Small intestine (tissue), 7 donors: Measurements from ENCODE around the gene SORCS1. TPM values are rescaled to one million over a fixed set of nuclear protein-coding genes. Genes with fewer than 3 reads are reported as not detected.

Source experiments
- DNase-seq, 2 donors: peaks; one replicate each; pipeline versions ENCODE4 v3.0.0 to v3.0.0-alpha.2; 2013
- FAIRE-seq: peaks from 2 replicates; lab custom pipeline; 2012; peaks lifted over from hg19 to GRCh38; lab: Jason Lieb, UNC
- H3K27ac ChIP-seq, 3 donors: one replicate each; pipeline ENCODE4 v1.5.1; 2013; ENCODE audit warnings: low read length in 2 of 3, mild to moderate bottlenecking in 2 of 3, control low read depth in 1 of 3, inconsistent platforms in 1 of 3, low read depth in 1 of 3, moderate library complexity in 1 of 3
- H3K27me3 ChIP-seq, 3 donors: one replicate each; pipeline ENCODE4 v1.6.1; 2013; ENCODE audit warnings: low read length in 3 of 3, inconsistent platforms in 1 of 3; ENCODE audit not compliant: control insufficient read depth in 3 of 3, insufficient read depth in 3 of 3
- H3K36me3 ChIP-seq, 3 donors: one replicate each; pipeline ENCODE4 v1.6.1; 2013; ENCODE audit warnings: low read length in 3 of 3, inconsistent platforms in 1 of 3, low read depth in 1 of 3, mild to moderate bottlenecking in 1 of 3, moderate library complexity in 1 of 3; ENCODE audit not compliant: control insufficient read depth in 3 of 3, insufficient read depth in 2 of 3
- H3K4me1 ChIP-seq, 3 donors: one replicate each; pipeline ENCODE4 v1.6.1; 2013; ENCODE audit warnings: low read length in 2 of 3, inconsistent platforms in 1 of 3, low read depth in 1 of 3, mild to moderate bottlenecking in 1 of 3, moderate library complexity in 1 of 3; ENCODE audit not compliant: control insufficient read depth in 3 of 3, insufficient read depth in 2 of 3
- H3K4me3 ChIP-seq, 3 donors: one replicate each; pipeline ENCODE4 v1.5.1; 2013; ENCODE audit warnings: low read length in 3 of 3, control low read depth in 1 of 3, inconsistent platforms in 1 of 3, low read depth in 1 of 3, mild to moderate bottlenecking in 1 of 3, moderate library complexity in 1 of 3
- H3K9me3 ChIP-seq, 2 donors: one replicate each; pipeline ENCODE4 v1.6.1; 2013; ENCODE audit warnings: low read depth in 1 of 2, low read length in 1 of 2; ENCODE audit not compliant: control insufficient read depth in 2 of 2, insufficient read depth in 1 of 2
- WGBS, 3 donors: extraction: QIAGEN DNeasy Blood & Tissue Kit; methylation state at CpG; one replicate each; pipeline ENCODE4 v1.1.7; 2013; 5-methylcytosine and 5-hydroxymethylcytosine counted together
- polyA plus RNA-seq, 4 donors: library from polyadenylated mRNA; stranded (reverse) in 3 of 4; unstranded in 1 of 4; fragments of 200-250 nt in 3 of 4; fragments of 120-200 nt in 1 of 4; gene quantifications; one replicate each; pipeline versions ENCODE4 v1.2.1 to v1.2.3, GENCODE V29; 2013
- donor health status: healthy with polysubstance abuse.
- donor health status: control.
- donor health status: control.
- donor health status: Bipolar disorder and iron deficiency.
- donor health status: healthy.

Gene SORCS1
- polyA plus RNA-seq, 4 donors = under 0.01 to 1.4 (median 1.3) TPM; not detected in 1

- no peak overlapping the region for H3K4me3 ChIP-seq
- WGBS, 3 donors = 87 to 92% (median 88%) methylated on average over 8 of the region's 8 CpGs
- H3K27ac ChIP-seq = no peak overlapping the region
- H3K4me1 ChIP-seq = no peaks in the 10 kb centered on the region
- DNase-seq (no peak), FAIRE-seq (no peak)
- H3K36me3 ChIP-seq = no peaks in the 10 kb centered on the region
- H3K27me3 ChIP-seq = no peaks in the 10 kb centered on the region
- H3K9me3 ChIP-seq = peaks cover 0 to 3% of the 10 kb centered on the region in 2 donors
These were observed 154.0 kb downstream of the SORCS1 start for GRCh38 chr10:107010531-107010930.

GRCh38 chr10:107004362-107004761 lies 160.1 kb downstream of the SORCS1 start:
- 62 to 73% (median 64%) methylated on average over 2 of the region's 2 CpGs for WGBS, 3 donors
- DNase-seq (no peak), FAIRE-seq (no peak)
- Histone ChIP-seq H3K27ac (no peak overlapping the region), H3K27me3 (no peaks in the 10 kb centered on the region), H3K4me1 (no peaks in the 10 kb centered on the region), H3K9me3 (peaks cover 0 to 3% of the 10 kb centered on the region in 2 donors), H3K4me3 (no peak overlapping the region), H3K36me3 (no peaks in the 10 kb centered on the region)

- Histone ChIP-seq H3K9me3 (peaks cover 0 to under 1% of the 10 kb centered on the region in 2 donors), H3K27me3 (no peaks in the 10 kb centered on the region), H3K27ac (no peak overlapping the region), H3K4me3 (no peak overlapping the region), H3K36me3 (no peaks in the 10 kb centered on the region), H3K4me1 (no peaks in the 10 kb centered on the region)
- WGBS, 3 donors = 80 to 86% (median 84%) methylated on average over 3 of the region's 3 CpGs
- FAIRE-seq (no peak), DNase-seq (no peak)
These were observed 162.4 kb downstream of the SORCS1 start for GRCh38 chr10:107002068-107002467.

- 45 to 62% (median 53%) methylated on average over 3 of the region's 3 CpGs for WGBS, 3 donors
- Histone ChIP-seq H3K9me3 (no peaks in the 10 kb centered on the region), H3K27me3 (no peaks in the 10 kb centered on the region), H3K27ac (no peak overlapping the region), H3K4me3 (no peak overlapping the region), H3K36me3 (no peaks in the 10 kb centered on the region), H3K4me1 (no peaks in the 10 kb centered on the region)
- FAIRE-seq = no peak
- no peak for DNase-seq
These were observed 165.3 kb downstream of the SORCS1 start for GRCh38 chr10:106999118-106999707.

GRCh38 chr10:106997721-106998120 lies 166.8 kb downstream of the SORCS1 start:
- no peaks in the 10 kb centered on the region for H3K36me3 ChIP-seq
- H3K9me3 ChIP-seq = no peaks in the 10 kb centered on the region
- no peaks in the 10 kb centered on the region for H3K4me1 ChIP-seq
- no peak overlapping the region for H3K27ac ChIP-seq
- no peak overlapping the region for H3K4me3 ChIP-seq
- no peaks in the 10 kb centered on the region for H3K27me3 ChIP-seq
- WGBS, 3 donors = 63 to 73% (median 66%) methylated on average over 4 of the region's 4 CpGs
- FAIRE-seq = no peak
- peak in 1 of 2 donors; percentile 3 for DNase-seq

- H3K27me3 ChIP-seq = no peaks in the 10 kb centered on the region
- no peaks in the 10 kb centered on the region for H3K36me3 ChIP-seq
- no peaks in the 10 kb centered on the region for H3K4me1 ChIP-seq
- no peak overlapping the region for H3K27ac ChIP-seq
- no peak for FAIRE-seq
- 86 to 91% (median 89%) methylated on average over 3 of the region's 3 CpGs for WGBS, 3 donors
- no peak for DNase-seq
- no peaks in the 10 kb centered on the region for H3K9me3 ChIP-seq
- no peak overlapping the region for H3K4me3 ChIP-seq
These were observed 168.0 kb downstream of the SORCS1 start for GRCh38 chr10:106996510-106996909.

- no peak overlapping the region for H3K4me3 ChIP-seq
- DNase-seq (no peak), FAIRE-seq (no peak)
- no peak overlapping the region for H3K27ac ChIP-seq
- no peaks in the 10 kb centered on the region for H3K27me3 ChIP-seq
- no peaks in the 10 kb centered on the region for H3K36me3 ChIP-seq
- H3K9me3 ChIP-seq = no peaks in the 10 kb centered on the region
- 66 to 80% (median 80%) methylated on average over 4 of the region's 4 CpGs for WGBS, 3 donors
- no peaks in the 10 kb centered on the region for H3K4me1 ChIP-seq
These were observed 172.5 kb downstream of the SORCS1 start for GRCh38 chr10:106992055-106992454.

GRCh38 chr10:106991091-106991490 lies 173.4 kb downstream of the SORCS1 start:
- no peak overlapping the region for H3K27ac ChIP-seq
- FAIRE-seq (no peak), DNase-seq (no peak)
- no peaks in the 10 kb centered on the region for H3K9me3 ChIP-seq
- H3K4me1 ChIP-seq = no peaks in the 10 kb centered on the region
- no peaks in the 10 kb centered on the region for H3K36me3 ChIP-seq
- 73 to 77% (median 74%) methylated on average over 4 of the region's 4 CpGs for WGBS, 3 donors
- no peaks in the 10 kb centered on the region for H3K27me3 ChIP-seq
- no peak overlapping the region for H3K4me3 ChIP-seq

- DNase-seq (no peak), FAIRE-seq (no peak)
- Histone ChIP-seq H3K27me3 (no peaks in the 10 kb centered on the region), H3K4me3 (no peak overlapping the region), H3K4me1 (no peaks in the 10 kb centered on the region), H3K36me3 (no peaks in the 10 kb centered on the region), H3K9me3 (no peaks in the 10 kb centered on the region), H3K27ac (no peak overlapping the region)
- 67 to 80% (median 72%) methylated on average over 5 of the region's 5 CpGs for WGBS, 3 donors
These were observed 177.1 kb downstream of the SORCS1 start for GRCh38 chr10:106987362-106987761.
